ENCODE measurements around the gene CNGB1.
"Not testable (repeated sequence)": the region's sequence is repeated elsewhere in the genome, so short reads cannot be mapped to it uniquely, and the experiment has no call there.

CNGB1 gene

DNA sequence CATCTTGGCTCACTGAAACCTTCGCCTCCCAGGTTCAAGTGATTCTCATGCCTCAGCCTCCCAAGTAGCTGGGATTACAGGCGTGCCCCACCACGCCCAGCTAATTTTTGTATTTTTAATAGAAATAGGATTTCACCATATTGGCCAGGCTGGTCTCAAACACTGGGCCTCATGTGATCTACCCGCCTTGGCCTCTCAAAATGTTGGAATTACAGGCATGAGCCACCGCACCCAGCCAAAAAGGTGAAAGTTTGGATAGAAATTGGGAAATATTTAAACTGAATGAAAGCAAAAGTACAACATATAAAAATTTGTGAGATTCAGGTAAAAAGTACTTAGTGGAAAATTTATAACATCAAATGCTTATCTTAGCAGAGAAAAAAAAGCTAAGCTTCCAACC lies 115.7 kb downstream of the CNGB1 start:
- DNase-seq = no peak

DNA sequence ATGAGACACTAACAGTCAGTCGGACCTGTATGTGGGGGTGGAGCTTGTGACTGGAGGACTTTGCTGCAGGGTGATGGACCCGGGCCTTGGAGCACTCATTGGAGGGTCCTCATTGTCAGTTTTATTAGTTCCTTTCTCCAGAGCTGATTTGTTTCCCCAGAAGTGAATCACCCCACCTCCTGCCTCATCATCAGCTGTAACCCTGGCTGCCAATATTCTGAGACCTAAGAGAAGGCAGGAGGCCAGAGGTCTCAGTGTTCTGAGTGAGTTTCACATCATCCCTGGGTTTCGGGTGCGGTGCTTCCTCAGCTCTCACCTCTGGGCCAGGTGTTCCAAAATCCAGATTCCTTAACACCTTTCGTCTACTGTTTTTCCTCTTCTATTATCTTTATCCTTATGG lies 118.7 kb downstream of the CNGB1 start:
- no peak for DNase-seq

DNA sequence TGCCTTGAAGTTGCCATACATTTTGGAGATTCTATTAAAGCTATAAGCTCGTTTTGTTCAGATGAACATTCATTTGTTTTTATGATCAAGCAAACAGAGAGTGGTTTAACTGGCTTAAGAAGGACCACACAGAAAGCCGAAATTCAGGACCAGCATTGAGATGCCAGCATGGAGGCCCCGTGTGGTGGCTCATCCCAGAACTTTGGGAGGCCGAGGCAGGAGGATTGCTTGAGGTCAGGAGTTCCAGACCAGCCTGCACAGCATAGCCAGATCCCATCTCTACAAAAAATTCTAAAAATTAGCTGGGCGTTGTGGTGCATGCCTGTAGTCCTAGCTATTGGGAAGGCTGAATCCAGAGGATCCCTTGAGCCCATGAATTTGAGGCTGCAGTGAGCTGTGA lies 122.7 kb downstream of the CNGB1 start:
- no peak for DNase-seq

DNA sequence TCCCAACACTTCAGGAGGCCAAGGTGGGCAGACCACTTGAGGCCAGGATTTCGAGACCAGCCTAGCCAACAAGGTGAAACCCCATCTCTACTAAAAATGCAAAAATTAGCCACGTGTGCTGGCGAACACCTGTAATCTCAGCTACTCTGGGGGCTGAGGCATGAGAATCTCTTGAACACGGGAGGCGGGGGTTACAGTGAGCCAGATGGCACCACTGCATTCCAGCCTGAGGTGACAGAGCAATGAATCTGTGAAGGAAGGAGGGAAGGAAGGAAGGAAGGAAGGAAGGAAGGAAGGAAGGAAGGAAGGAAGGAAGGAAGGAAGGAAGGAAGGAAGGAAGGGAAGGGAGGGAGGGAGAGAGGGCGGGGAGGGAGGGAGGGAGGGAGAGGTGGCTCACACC lies 124.0 kb downstream of the CNGB1 start:
- not testable (repeated sequence) for DNase-seq

DNA sequence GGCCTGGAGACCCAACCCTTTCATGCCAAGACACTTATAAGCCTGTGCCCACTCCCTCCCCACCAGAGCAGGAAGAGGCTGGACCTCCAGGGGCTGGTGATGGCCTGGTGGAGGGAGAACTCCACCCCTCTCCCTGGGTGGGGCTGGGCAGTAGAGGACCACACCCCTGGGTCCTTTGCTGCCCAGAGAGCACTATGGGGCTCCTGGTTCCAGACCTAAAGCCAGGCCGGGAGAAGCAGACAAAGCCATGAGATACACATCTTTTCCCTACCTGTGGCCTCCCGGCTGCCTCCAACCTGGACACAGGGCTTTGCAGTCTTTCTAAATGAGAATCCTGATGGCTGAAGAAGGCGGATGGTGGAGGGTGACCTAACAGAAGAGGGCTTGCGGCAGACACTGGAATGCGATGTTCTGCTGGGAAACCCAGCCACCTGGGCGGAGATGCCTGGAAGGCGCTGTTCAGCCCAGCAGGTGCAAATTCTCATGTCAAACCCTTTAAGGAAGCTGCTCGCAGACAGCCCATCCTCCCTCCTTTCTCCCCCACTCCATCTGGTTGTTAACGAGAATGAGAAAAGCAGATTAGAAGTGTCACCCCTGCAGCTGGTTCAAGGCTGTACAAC lies 124.7 kb downstream of the CNGB1 start:
- DNase-seq = no peak

DNA sequence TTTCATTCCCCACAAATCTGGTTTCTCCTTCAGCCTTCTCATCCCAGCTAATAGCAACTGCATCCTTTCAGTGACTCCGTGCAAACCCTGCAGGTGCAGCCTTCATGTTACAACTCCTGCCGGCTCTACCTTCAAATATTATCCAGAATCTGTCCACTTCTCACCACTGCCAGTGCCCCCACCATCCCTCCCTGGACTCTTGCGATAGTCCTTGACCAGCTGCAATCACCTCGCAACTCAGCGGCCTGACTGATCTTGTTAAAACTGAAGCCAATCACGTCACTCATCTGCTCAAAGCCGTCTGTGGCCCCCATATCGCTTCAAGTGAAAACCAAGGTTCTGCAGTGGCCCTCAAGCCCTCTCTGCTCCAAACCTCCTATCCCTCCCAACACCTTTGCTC lies 125.8 kb downstream of the CNGB1 start:
- DNase-seq = no peak

DNA sequence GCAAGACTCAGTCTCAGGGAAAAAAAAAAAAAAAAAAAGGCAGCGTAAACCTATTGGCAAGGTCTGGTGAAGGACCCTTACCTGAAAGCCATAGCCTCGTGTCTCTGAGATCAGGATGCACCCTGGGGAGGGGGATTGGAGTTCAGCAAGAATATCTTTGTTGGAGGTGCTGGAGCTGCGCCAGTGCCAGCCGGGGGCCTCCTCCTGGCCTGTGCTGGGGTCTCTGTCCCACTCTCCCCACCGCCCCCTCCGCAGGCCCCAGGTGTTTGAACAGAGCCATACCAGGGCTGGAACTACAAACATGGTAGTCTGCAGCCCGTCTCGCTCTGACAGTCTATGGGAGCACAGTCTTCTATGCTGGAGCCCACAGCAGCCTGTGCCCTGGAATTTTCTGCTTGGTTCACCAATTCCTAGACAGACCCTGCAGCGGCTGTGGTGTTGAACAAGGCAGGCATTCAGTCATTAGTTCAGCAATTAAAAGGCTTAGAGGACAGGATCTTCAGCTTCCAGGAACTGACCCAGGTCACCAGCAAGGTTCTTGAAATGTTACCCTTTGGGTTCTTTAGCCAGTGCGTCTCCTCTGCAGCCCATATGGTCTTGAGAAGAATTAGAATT lies 126.4 kb downstream of the CNGB1 start:
- no peak for DNase-seq

DNA sequence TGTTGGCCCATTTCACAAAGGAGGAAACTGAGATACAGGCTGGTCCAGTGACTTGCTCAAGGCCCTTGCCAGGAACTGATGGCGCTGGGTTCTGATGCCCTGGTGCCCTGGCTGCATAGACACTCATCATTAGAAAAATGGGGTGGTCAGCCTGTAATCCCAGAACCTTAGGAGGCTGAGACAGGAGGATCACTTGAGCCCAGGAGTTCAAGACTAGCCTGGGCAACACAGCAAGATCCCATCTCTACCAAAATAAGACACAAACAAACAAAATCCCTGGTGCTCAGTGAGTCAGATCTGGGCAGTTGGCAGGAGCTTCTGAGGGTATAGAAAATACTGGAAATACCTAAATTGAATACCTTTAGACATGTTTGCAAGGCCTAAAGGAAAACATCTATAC lies 127.5 kb downstream of the CNGB1 start:
- no peak for DNase-seq

DNA sequence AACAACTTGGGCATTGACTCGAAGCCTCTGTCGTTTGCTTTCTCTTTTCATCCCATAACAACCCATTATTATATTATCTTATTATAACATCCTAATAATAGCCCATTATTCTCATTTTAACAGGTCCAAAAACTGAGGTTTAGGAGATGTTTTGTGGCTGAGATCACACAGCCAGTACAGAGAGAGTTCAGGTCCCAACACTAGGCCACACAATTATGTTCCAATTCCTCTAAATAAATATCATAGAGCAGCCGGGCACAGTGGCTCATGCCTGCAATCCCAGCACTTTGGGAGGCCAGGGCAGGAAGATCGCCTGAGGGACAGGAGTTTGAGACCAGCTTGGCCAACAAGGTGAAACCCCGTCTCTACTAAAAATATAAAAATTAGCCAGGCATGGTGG lies 128.3 kb downstream of the CNGB1 start:
- DNase-seq = no peak

DNA sequence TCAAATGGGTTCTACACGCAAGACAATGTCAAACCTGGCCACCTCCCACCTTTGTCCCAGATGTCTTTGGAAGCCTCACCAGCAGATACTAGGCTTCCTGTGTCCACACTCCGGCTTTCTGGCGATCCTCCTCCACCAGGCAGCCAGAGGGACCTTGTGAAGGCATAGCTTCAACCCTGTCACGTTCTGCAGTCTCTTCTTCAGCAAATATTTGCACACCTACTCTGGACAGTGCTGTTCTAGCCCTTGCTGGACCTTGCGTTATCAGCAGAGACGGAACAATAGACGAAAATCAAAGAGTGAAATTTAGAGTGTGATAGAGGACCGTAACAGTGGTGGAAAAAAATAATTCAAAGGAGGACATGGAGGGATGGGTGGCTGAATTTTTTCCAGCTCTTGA lies 130.1 kb downstream of the CNGB1 start:
- no peak for DNase-seq

DNA sequence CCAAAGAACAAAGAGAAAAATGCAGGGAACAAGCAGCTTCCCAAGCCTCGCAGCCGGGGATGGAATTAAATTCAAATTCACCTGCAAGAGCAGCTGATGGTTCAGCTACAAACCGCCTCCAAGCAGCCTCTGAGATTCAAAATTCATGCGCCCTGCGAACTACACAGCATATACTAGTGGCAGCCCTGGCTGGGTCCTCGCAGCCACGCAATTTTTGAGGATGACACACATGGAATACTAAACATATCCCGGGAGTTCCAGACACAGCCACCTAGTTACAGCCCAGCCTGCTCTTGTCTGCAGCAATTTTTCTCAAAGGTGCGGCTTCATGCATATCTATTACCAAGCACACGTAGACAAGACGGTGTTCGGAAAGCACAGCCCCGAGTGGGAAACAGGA lies 132.8 kb downstream of the CNGB1 start:
- no peak for DNase-seq

DNA sequence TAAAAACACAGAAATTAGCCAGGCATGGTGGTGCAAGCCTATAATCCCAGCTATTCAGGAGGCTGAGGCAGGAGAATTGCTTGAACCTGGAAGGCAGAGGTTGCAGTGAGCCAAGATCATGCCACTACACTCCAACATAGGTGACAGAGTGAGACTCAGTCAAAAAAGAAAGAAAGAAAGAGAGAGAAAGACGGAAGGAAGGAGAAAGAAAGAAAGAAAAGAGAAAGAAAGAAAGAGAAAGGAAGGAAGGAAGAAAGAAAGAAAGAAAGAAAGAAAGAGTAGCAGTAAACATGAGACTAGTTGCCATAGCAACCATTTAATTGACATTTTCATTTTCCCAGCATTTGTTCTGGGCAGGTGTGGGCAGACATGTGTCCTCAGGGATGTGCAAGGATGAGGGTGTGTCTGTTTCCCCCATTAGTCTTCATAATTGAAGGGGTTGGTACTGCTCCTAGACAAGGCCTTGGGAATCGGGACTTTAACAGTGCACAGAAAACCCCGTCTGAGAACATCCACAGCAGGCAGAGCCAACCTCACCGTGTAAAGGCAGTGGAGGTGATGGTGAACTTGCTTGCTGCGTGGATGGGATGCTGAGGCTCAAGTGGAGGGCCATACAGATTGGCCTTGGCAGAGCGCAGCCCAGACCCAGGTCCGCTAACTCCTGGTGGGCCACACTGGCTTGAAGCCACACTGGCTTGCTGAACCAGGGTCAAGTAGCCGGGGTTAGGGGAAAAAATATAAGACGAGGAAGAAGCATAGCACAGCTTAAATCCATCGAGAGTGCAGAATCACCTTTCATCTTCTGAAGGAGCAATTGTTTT lies 133.4 kb downstream of the CNGB1 start:
- no peak for DNase-seq

DNA sequence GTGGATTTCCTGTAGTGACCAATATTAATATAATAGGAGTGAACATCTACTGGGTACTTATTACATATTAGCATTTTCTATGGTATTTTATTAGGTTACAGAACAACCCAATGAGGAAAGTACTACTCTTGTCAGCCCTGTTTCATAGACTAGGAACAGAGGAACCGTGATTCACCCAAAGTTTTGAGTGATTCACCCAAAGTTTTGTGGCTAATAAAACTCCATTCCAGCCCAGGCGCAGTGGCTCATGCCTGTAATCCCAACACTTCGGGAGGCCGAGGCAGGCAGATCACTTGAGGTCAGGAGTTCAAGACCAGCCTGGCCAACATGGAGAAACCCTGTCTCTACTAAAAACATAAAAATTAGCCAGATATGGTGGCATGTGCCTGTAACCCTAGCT lies 135.5 kb downstream of the CNGB1 start:
- DNase-seq = not testable (repeated sequence)

DNA sequence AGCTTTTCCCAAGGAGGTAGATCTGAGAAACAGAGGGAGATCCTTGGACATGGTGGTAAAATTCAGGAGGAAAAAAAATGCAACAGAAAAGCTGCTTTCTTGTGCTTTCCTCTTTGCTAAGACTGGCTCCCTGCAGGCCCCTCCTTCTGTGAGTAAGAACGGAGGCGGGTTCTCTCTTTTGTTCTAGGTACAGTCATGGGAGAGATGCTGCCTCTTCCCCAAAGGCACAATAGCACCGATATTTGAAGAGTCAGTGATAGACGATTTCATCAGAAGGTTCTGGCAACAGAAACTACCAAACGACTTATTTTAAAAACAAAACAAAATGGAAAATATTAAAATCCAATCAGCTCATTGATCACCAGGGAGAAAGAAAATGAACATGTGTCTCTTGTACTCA lies 136.0 kb downstream of the CNGB1 start:
- DNase-seq = peak; percentile 46 to 60 (median 58)
